GM23338 (cell line): ENCODE results near the gene DIAPH3.

Source experiments
- CREB1 ChIP-seq: fragments of 250-450 bp; sonication (Bioruptor Pico); IDR thresholded peaks from 2 replicates; pipeline ENCODE4 v1.5.0; 2020; ENCODE audit warnings: low read depth, mild to moderate bottlenecking, moderate library complexity
- EZH2 ChIP-seq: fragments of 200-600 bp; sonication (generic); IDR thresholded peaks from one replicate; pipeline ENCODE4 v1.8.0; 2017; ENCODE audit warnings: antibody characterized with exemption, mild to moderate bottlenecking, low read depth; ENCODE audit not compliant: unreplicated experiment
- EZH2phosphoT487 ChIP-seq: fragments of 200-600 bp; sonication (generic); IDR thresholded peaks from one replicate; pipeline ENCODE4 v1.8.1; 2018; ENCODE audit warnings: antibody characterized with exemption; ENCODE audit not compliant: unreplicated experiment
- JUNB ChIP-seq: IDR thresholded peaks from one replicate; pipeline ENCODE4 v1.6.1; 2016; ENCODE audit warnings: antibody characterized with exemption; ENCODE audit not compliant: unreplicated experiment
- NANOG ChIP-seq: IDR thresholded peaks from 2 replicates; pipeline ENCODE4 v1.6.1; 2016; ENCODE audit warnings: antibody characterized with exemption, borderline replicate concordance
- POLR2AphosphoS5 ChIP-seq: IDR thresholded peaks from 2 replicates; pipeline ENCODE4 v1.6.1; 2016; ENCODE audit warnings: antibody characterized with exemption, low read depth
- ZNF114 ChIP-seq: fragments of 250-450 bp; sonication (Bioruptor Pico); IDR thresholded peaks from 2 replicates; pipeline ENCODE4 v1.5.0; 2020; ENCODE audit warnings: mild to moderate bottlenecking, moderate library complexity
- TF ChIP-seq, protein P1 (sequence below), 2 experiments: fragments of 200-600 bp in 1 of 2; sonication (generic) in 1 of 2; conservative IDR thresholded peaks; 2 replicates each; pipeline versions ENCODE4 v1.5.1 to v1.6.1; 2016 to 2017; ENCODE audit warnings: antibody characterized with exemption in 2 of 2, low read depth in 2 of 2, mild to moderate bottlenecking in 2 of 2, moderate library complexity in 1 of 2
- TF ChIP-seq, protein P2 (sequence below): IDR thresholded peaks from 2 replicates; pipeline ENCODE4 v1.6.1; 2016; ENCODE audit warnings: antibody characterized with exemption
- TF ChIP-seq, protein P3 (sequence below): IDR thresholded peaks from one replicate; pipeline ENCODE4 v1.6.1; 2018; ENCODE audit warnings: antibody characterized with exemption; ENCODE audit not compliant: unreplicated experiment

DNA sequence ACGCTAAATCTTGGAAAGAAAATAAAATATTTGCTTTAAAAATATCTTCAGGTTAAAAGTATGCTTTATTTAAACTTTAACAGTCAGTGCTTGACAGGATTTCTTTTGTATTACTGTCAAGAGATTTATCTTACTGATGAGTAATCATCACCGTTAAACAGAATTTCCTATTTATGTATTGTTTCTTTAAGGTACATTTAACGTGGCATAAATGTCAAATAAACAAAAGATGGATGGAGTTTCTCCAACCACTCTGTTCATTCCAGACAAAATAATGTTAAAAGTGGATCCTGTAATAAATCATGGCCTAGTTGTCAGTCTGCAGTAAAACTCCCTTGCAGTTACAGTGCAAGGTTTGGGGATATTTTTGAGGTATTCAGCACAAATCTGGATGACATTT lies 298.3 kb downstream of the DIAPH3 start:
- TF ChIP-seq POLR2AphosphoS5, result no peak
- TF ChIP-seq, protein P1, sequence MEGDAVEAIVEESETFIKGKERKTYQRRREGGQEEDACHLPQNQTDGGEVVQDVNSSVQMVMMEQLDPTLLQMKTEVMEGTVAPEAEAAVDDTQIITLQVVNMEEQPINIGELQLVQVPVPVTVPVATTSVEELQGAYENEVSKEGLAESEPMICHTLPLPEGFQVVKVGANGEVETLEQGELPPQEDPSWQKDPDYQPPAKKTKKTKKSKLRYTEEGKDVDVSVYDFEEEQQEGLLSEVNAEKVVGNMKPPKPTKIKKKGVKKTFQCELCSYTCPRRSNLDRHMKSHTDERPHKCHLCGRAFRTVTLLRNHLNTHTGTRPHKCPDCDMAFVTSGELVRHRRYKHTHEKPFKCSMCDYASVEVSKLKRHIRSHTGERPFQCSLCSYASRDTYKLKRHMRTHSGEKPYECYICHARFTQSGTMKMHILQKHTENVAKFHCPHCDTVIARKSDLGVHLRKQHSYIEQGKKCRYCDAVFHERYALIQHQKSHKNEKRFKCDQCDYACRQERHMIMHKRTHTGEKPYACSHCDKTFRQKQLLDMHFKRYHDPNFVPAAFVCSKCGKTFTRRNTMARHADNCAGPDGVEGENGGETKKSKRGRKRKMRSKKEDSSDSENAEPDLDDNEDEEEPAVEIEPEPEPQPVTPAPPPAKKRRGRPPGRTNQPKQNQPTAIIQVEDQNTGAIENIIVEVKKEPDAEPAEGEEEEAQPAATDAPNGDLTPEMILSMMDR (conservative IDR thresholded peaks at IDR 0.05; ENCODE audit: low read depth in 2 of 2), result no peak
- no peak for TF ChIP-seq EZH2
- no peak for TF ChIP-seq CREB1 (CRISPR knock-in tag)
- TF ChIP-seq EZH2phosphoT487, result no peak
- TF ChIP-seq, protein P2, sequence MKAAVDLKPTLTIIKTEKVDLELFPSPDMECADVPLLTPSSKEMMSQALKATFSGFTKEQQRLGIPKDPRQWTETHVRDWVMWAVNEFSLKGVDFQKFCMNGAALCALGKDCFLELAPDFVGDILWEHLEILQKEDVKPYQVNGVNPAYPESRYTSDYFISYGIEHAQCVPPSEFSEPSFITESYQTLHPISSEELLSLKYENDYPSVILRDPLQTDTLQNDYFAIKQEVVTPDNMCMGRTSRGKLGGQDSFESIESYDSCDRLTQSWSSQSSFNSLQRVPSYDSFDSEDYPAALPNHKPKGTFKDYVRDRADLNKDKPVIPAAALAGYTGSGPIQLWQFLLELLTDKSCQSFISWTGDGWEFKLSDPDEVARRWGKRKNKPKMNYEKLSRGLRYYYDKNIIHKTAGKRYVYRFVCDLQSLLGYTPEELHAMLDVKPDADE, result no peak
- TF ChIP-seq, protein P3, sequence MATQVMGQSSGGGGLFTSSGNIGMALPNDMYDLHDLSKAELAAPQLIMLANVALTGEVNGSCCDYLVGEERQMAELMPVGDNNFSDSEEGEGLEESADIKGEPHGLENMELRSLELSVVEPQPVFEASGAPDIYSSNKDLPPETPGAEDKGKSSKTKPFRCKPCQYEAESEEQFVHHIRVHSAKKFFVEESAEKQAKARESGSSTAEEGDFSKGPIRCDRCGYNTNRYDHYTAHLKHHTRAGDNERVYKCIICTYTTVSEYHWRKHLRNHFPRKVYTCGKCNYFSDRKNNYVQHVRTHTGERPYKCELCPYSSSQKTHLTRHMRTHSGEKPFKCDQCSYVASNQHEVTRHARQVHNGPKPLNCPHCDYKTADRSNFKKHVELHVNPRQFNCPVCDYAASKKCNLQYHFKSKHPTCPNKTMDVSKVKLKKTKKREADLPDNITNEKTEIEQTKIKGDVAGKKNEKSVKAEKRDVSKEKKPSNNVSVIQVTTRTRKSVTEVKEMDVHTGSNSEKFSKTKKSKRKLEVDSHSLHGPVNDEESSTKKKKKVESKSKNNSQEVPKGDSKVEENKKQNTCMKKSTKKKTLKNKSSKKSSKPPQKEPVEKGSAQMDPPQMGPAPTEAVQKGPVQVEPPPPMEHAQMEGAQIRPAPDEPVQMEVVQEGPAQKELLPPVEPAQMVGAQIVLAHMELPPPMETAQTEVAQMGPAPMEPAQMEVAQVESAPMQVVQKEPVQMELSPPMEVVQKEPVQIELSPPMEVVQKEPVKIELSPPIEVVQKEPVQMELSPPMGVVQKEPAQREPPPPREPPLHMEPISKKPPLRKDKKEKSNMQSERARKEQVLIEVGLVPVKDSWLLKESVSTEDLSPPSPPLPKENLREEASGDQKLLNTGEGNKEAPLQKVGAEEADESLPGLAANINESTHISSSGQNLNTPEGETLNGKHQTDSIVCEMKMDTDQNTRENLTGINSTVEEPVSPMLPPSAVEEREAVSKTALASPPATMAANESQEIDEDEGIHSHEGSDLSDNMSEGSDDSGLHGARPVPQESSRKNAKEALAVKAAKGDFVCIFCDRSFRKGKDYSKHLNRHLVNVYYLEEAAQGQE, result no peak
- no peak for TF ChIP-seq ZNF114 (CRISPR knock-in tag)
- no peak for TF ChIP-seq JUNB
- no peak for TF ChIP-seq NANOG
